IPS-18c (cell line): ENCODE results near the gene SMCO3.
"Not testable (repeated sequence)": the region's sequence is repeated elsewhere in the genome, so short reads cannot be mapped to it uniquely, and the experiment has no call there.

ENCODE experiments used
- H3K4me3 ChIP-seq: 2 replicates; pipeline ENCODE4 v1.7.0; 2013; ENCODE audit warnings: low read depth, mild to moderate bottlenecking, low read length, moderate library complexity; ENCODE audit not compliant: insufficient read depth
- H3K9me3 ChIP-seq: one replicate; pipeline ENCODE4 v1.6.1; 2013; ENCODE audit warnings: mild to moderate bottlenecking, low read length, moderate library complexity; ENCODE audit not compliant: control insufficient read depth, insufficient read depth

Gene SMCO3

GRCh38 chr12:14769466-14769968, 44.5 kb downstream of the SMCO3 start:
- Histone ChIP-seq H3K9me3 (peaks cover 2% of the 10 kb centered on the region), H3K4me3 (peak overlapping the region; percentile 95)

GRCh38 chr12:14768823-14769405, 45.1 kb downstream of the SMCO3 start:
- Histone ChIP-seq H3K9me3 (peaks cover 2% of the 10 kb centered on the region), H3K4me3 (peak overlapping the region; percentile 95)

GRCh38 chr12:14767617-14768016, 46.4 kb downstream of the SMCO3 start:
- H3K4me3 ChIP-seq = no peak overlapping the region

GRCh38 chr12:14766649-14767215, 47.2 kb downstream of the SMCO3 start:
- Histone ChIP-seq H3K9me3 (peaks cover 2% of the 10 kb centered on the region), H3K4me3 (no peak overlapping the region)

More at GRCh38 chr12:14767617-14768016, 46.4 kb downstream of the SMCO3 start:
- H3K9me3 ChIP-seq = peaks cover 2% of the 10 kb centered on the region

GRCh38 chr12:14766020-14766419, 48.0 kb downstream of the SMCO3 start:
- H3K9me3 ChIP-seq, H3K4me3 ChIP-seq: not testable (repeated sequence)

GRCh38 chr12:14765398-14765797, 48.6 kb downstream of the SMCO3 start:
- peaks cover 2% of the 10 kb centered on the region for H3K9me3 ChIP-seq
- no peak overlapping the region for H3K4me3 ChIP-seq

GRCh38 chr12:14759711-14760280, 54.2 kb downstream of the SMCO3 start:
- H3K4me3 ChIP-seq = not testable (repeated sequence)

GRCh38 chr12:14756334-14757143, 57.4 kb downstream of the SMCO3 start:
- no peak overlapping the region for H3K4me3 ChIP-seq

More at GRCh38 chr12:14759711-14760280, 54.2 kb downstream of the SMCO3 start:
- H3K9me3 ChIP-seq = not testable (repeated sequence)

More at GRCh38 chr12:14756334-14757143, 57.4 kb downstream of the SMCO3 start:
- no peaks in the 10 kb centered on the region for H3K9me3 ChIP-seq
